DOHH2 (cell line): ENCODE results near the gene CTRB2.
"Not testable (repeated sequence)": the region's sequence is repeated elsewhere in the genome, so short reads cannot be mapped to it uniquely, and the experiment has no call there.

Experiments
- H3F3A ChIP-seq: fragments of 200-600 bp; sonication (generic), shearing (Covaris generic); 2 replicates; pipeline ENCODE4 v1.6.0; 2016; ENCODE audit warnings: antibody characterized with exemption, mild to moderate bottlenecking; ENCODE audit not compliant: control insufficient read depth, insufficient read depth
- H3K27ac ChIP-seq: fragments of 200-600 bp; sonication (generic); 2 replicates; pipeline ENCODE4 v1.5.1; 2014; ENCODE audit warnings: low read depth, mild to moderate bottlenecking, low read length, moderate library complexity
- H3K27me3 ChIP-seq: fragments of 200-600 bp; sonication (generic); 2 replicates; pipeline ENCODE4 v1.6.1; 2014; ENCODE audit warnings: mild to moderate bottlenecking, low read length, mixed read lengths; ENCODE audit not compliant: control insufficient read depth
- H3K36me3 ChIP-seq: fragments of 200-600 bp; sonication (generic); 2 replicates; pipeline ENCODE4 v1.6.1; 2014; ENCODE audit warnings: mild to moderate bottlenecking, low read length, moderate library complexity, mixed read lengths; ENCODE audit not compliant: control insufficient read depth
- H3K4me1 ChIP-seq: fragments of 200-600 bp; sonication (generic); 2 replicates; pipeline ENCODE4 v1.6.1; 2014; ENCODE audit warnings: mild to moderate bottlenecking, low read length, mixed read lengths; ENCODE audit not compliant: control insufficient read depth
- H3K4me2 ChIP-seq: fragments of 200-600 bp; sonication (generic); 2 replicates; pipeline ENCODE4 v1.6.0; 2014; ENCODE audit warnings: mild to moderate bottlenecking, low read length, moderate library complexity
- H3K4me3 ChIP-seq: fragments of 200-600 bp; sonication (generic); 2 replicates; pipeline ENCODE4 v1.5.1; 2014; ENCODE audit warnings: mild to moderate bottlenecking, low read length, mixed read lengths
- H3K79me2 ChIP-seq: fragments of 200-600 bp; sonication (generic); 2 replicates; pipeline ENCODE4 v1.6.1; 2014; ENCODE audit warnings: mild to moderate bottlenecking, low read length, mixed read lengths; ENCODE audit not compliant: control insufficient read depth
- H3K9me2 ChIP-seq: fragments of 200-600 bp; sonication (generic); replicated peaks from 2 replicates; pipeline ENCODE4 v1.6.1; 2014; ENCODE audit warnings: mild to moderate bottlenecking, low read length, mixed read lengths; ENCODE audit not compliant: control insufficient read depth
- H3K9me3 ChIP-seq: fragments of 200-600 bp; sonication (generic); 2 replicates; pipeline ENCODE4 v1.6.1; 2014; ENCODE audit warnings: antibody characterized with exemption, low read length, mixed read lengths; ENCODE audit not compliant: control insufficient read depth, insufficient read depth
- H4K20me1 ChIP-seq: fragments of 200-600 bp; sonication (generic); 2 replicates; pipeline ENCODE4 v1.6.0; 2014; ENCODE audit warnings: low read depth, mild to moderate bottlenecking, antibody characterized with exemption, low read length, moderate library complexity; ENCODE audit not compliant: control insufficient read depth, insufficient read depth
- EZH2phosphoT487 ChIP-seq: fragments of 200-600 bp; sonication (generic); IDR thresholded peaks from 2 replicates; pipeline ENCODE4 v1.6.1; 2017; ENCODE audit warnings: borderline replicate concordance, mild to moderate bottlenecking, antibody characterized with exemption, low read length, moderate library complexity, mixed read lengths
- TF ChIP-seq, protein P1 (sequence below): fragments of 200-600 bp; sonication (generic); IDR thresholded peaks from one replicate; pipeline ENCODE4 v1.5.1; 2014; ENCODE audit warnings: antibody characterized with exemption, mild to moderate bottlenecking, low read depth, low read length; ENCODE audit not compliant: poor library complexity, severe bottlenecking

CTRB2 gene

DNA sequence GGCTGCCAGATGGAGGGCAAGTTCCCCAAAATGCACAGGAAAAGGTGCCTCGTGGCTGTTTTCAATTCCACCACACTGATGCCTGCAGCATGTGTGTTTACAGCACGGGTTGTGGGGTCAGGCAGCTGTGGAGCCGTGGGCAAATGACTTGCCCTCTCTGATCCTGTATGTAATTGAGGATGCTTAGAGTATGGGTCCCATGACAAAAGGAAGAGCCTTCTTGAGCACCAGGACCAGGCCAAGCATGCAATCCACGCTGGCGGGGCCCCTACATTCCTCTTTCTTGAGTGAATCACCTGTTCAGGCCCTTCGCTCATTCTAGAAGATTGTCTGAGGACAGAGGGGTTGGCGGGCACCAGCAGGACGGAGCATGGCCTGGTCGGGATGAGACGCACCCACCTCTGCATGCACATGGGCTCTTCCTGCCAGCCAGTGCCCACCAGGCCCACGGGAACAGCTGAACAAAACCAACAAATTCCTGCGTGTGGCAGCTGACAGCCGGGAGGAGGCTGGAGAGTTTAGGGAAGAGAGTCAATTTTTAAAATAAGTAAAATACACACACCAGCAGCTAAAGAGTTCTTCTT, 1.4 kb upstream of the CTRB2 start:
- H3F3A ChIP-seq: no peaks in the 10 kb centered on the region
- H3K9me3 ChIP-seq: no peaks in the 10 kb centered on the region
- no peaks in the 10 kb centered on the region for H3K9me2 ChIP-seq
- no peaks in the 10 kb centered on the region for H4K20me1 ChIP-seq
- no peak overlapping the region for H3K4me3 ChIP-seq
- TF ChIP-seq, protein P1, sequence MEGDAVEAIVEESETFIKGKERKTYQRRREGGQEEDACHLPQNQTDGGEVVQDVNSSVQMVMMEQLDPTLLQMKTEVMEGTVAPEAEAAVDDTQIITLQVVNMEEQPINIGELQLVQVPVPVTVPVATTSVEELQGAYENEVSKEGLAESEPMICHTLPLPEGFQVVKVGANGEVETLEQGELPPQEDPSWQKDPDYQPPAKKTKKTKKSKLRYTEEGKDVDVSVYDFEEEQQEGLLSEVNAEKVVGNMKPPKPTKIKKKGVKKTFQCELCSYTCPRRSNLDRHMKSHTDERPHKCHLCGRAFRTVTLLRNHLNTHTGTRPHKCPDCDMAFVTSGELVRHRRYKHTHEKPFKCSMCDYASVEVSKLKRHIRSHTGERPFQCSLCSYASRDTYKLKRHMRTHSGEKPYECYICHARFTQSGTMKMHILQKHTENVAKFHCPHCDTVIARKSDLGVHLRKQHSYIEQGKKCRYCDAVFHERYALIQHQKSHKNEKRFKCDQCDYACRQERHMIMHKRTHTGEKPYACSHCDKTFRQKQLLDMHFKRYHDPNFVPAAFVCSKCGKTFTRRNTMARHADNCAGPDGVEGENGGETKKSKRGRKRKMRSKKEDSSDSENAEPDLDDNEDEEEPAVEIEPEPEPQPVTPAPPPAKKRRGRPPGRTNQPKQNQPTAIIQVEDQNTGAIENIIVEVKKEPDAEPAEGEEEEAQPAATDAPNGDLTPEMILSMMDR: no peak
- no peak for TF ChIP-seq EZH2phosphoT487
- H3K79me2 ChIP-seq: no peaks in the 10 kb centered on the region
- H3K27me3 ChIP-seq: no peaks in the 10 kb centered on the region
- no peak overlapping the region for H3K4me2 ChIP-seq
- H3K36me3 ChIP-seq: no peaks in the 10 kb centered on the region
- H3K4me1 ChIP-seq: no peaks in the 10 kb centered on the region
- H3K27ac ChIP-seq: no peak overlapping the region

DNA sequence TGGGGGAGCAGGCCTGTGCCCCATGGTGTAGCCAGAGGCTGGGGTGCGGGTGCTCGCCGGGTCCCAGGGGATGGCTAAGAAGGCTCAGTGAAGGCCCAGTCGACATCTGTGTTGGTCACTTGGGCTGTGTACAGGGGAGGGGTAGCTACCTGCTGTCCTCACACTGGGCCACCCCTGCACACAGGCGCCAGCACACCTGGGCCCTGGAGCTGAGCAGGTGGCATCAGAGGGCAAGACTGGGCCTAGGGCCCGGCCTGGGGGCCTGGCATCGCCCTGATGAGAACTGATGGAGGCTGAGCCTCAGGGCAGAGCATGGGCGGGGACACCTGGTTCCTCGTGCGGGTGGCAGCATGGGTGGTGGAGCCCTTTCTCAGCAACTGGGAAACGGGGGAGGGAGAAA, 870 bp upstream of the CTRB2 start:
- H3K27me3 ChIP-seq: no peaks in the 10 kb centered on the region
- H3K36me3 ChIP-seq: no peaks in the 10 kb centered on the region
- no peak overlapping the region for H3K4me2 ChIP-seq
- no peaks in the 10 kb centered on the region for H3F3A ChIP-seq
- no peaks in the 10 kb centered on the region for H3K4me1 ChIP-seq
- TF ChIP-seq, protein P1: no peak
- no peak overlapping the region for H3K4me3 ChIP-seq
- H3K9me2 ChIP-seq: no peaks in the 10 kb centered on the region
- H3K9me3 ChIP-seq: no peaks in the 10 kb centered on the region
- no peak overlapping the region for H3K27ac ChIP-seq
- H3K79me2 ChIP-seq: no peaks in the 10 kb centered on the region
- H4K20me1 ChIP-seq: no peaks in the 10 kb centered on the region

DNA sequence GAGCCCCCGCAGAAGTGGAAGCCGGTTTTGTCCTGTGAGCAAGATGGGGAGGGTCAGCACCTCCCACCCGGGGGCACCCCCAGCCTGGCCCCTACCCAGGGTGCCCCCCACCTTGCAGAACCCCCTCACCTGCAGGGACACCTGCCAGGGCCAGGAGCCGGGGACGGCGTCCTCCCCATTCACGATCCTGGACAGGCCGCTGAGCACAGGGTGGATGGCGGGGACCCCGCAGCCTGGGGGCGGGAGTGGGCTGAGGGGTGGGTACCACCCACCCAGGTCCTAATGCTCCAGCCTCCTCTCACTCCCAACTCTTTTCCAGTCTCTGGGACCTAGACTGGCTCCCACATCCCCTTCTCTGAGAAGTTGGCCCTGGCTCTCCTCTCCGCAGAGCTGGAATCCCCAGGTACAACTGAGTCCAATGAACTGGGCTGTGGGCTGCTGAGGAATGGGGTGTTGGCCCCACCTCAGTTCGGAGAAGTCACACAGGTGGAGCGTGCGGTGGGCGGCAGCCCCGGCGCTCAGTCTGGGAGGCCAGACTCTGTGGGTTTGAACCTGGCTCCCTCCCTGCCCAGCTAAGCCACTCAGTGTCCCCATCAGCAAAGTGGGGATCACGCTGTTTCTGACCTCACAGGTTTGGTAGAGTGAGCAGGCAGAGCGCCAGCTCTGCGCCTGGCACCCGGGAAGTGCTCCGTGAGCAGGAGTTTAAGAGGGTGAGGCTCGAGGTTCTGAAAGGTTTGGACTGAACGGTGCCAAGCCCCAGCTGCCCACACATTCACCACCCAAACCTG, 806 bp downstream of the CTRB2 start:
- not testable (repeated sequence) for H3F3A ChIP-seq, H3K27ac ChIP-seq, H3K27me3 ChIP-seq, H3K36me3 ChIP-seq, H4K20me1 ChIP-seq, H3K4me3 ChIP-seq, H3K9me2 ChIP-seq, H3K79me2 ChIP-seq, H3K4me2 ChIP-seq, H3K4me1 ChIP-seq, H3K9me3 ChIP-seq

DNA sequence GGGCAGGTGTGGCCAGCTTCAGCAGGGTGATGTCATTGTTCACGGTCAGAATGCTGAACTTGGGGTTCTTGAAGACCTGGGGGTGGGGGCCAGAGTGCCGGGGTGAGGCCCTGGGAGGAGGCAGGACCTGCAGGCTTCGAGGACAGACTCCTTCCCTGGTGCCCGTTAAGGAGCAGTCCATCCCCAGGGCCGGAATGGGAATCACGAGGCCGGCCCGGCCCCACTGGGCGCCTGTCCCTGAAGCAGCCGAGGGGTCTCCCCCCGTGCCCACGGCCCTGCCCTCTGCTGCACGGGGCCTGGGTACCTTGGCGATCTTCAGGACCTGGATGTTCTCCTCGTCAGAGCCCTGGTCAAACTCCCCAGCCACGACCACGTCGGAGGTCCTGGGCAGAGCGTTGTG, 1.5 kb downstream of the CTRB2 start:
- H3K27ac ChIP-seq, H3F3A ChIP-seq, H3K27me3 ChIP-seq, H4K20me1 ChIP-seq, H3K9me2 ChIP-seq, H3K79me2 ChIP-seq, H3K4me2 ChIP-seq, H3K4me3 ChIP-seq, H3K9me3 ChIP-seq, H3K36me3 ChIP-seq, H3K4me1 ChIP-seq: not testable (repeated sequence)

DNA sequence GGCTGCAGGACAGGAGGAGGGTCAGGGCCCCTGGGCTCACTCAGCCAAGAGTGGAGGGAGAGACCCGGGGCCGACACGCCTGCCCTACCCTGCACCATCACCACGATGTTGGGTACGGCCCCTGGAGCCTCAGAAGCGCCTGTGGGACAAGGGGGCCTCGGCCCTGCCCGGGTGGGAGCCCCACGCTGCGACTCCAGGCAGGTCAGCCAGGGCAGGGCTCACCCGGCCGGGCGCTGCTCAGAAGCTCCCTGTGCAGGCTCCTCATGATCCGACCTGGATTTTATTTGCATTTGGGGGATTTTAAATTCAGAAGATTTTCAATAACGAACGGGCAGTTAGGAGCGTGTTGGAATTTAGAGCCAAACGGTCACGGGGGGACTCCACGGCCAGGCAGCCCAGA, 2.1 kb downstream of the CTRB2 start:
- not testable (repeated sequence) for H3K27me3 ChIP-seq, H3K79me2 ChIP-seq, H3F3A ChIP-seq, H3K4me2 ChIP-seq, H3K9me2 ChIP-seq, H3K9me3 ChIP-seq, H3K4me3 ChIP-seq, H3K36me3 ChIP-seq, H4K20me1 ChIP-seq, H3K4me1 ChIP-seq, H3K27ac ChIP-seq
